Measurements from ENCODE around the gene TFDP1. TPM values are rescaled to one million over a fixed set of nuclear protein-coding genes. Genes with fewer than 3 reads are reported as not detected.

TFDP1 gene
- total RNA-seq, 2 donors from 2014 or later = 74.8 to 76.1 TPM

DNA sequence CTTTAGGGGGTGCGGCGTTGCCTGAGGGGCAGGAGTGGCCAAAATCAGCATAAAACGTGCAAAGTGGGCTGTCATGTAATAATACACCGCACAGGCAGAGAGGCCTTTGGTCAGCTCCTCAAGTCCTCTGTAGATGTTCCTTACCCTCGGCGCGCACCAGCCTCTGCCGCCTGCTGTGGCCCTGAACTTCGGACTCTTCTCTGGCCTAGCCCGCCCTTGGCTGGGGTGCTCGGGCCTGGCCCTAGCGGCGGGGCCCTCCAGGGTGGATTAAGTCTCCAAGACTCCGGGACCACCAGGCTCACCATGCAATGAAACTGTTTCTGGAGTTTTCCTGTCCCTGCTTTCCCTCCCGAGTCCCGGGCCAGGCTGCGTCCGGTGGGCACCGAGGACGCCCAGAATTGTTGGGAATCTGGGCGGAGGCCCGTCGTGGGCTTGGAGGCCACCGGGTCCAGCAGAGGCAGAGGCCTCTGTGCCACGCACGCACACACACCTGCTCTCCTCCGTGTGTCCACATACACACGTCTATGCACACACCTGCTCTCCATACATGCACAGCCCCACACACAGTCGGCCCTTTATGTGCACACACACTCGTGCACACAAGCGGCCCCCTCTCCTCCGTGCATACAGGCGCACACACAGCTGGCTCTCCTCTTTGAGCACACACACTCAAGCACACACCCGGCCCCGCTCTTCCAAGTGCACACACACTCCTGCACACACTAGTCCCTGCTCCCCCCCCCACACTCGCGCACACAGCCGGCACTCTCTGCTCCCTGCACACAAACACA is 1.5 kb upstream of the TFDP1 start:
- Histone ChIP-seq H3K4me1 (ENCODE audit: control insufficient read depth, insufficient read depth, low read length) (no peaks in the 10 kb centered on the region), H3K27ac (ENCODE audit: low read depth, low read length) (no peak overlapping the region), H3K9ac (ENCODE audit: extremely low read depth, low read length, poor library complexity, severe bottlenecking) (no peak overlapping the region), H3K27me3 (ENCODE audit: control insufficient read depth, insufficient read depth, low read length, poor library complexity, severe bottlenecking) (no peaks in the 10 kb centered on the region), H3K36me3 (ENCODE audit: control insufficient read depth, insufficient read depth, low read length) (peaks cover 19% of the 10 kb centered on the region), H3K9me3 (ENCODE audit: control insufficient read depth, low read length) (no peaks in the 10 kb centered on the region), H3K4me3 (ENCODE audit: low read length) (no peak overlapping the region)
- Mint-ChIP-seq H3K4me3 (peak overlapping the region; percentile 37), H3K27me3 (ENCODE audit: insufficient read depth) (no peaks in the 10 kb centered on the region), H3K4me1 (peaks cover 9% of the 10 kb centered on the region), H3K36me3 (ENCODE audit: low read depth) (peaks cover 16% of the 10 kb centered on the region), H3K27ac (no peak overlapping the region), H3K9me3 (no peaks in the 10 kb centered on the region)
- peak; percentile 46 for DNase-seq
- WGBS, 2 experiments (ENCODE audit: insufficient coverage in 1 of 2, insufficient read length in 1 of 2) = 94 to 96% methylated on average over 22 to 37 of the region's 38 CpGs
- TF ChIP-seq, protein P1, sequence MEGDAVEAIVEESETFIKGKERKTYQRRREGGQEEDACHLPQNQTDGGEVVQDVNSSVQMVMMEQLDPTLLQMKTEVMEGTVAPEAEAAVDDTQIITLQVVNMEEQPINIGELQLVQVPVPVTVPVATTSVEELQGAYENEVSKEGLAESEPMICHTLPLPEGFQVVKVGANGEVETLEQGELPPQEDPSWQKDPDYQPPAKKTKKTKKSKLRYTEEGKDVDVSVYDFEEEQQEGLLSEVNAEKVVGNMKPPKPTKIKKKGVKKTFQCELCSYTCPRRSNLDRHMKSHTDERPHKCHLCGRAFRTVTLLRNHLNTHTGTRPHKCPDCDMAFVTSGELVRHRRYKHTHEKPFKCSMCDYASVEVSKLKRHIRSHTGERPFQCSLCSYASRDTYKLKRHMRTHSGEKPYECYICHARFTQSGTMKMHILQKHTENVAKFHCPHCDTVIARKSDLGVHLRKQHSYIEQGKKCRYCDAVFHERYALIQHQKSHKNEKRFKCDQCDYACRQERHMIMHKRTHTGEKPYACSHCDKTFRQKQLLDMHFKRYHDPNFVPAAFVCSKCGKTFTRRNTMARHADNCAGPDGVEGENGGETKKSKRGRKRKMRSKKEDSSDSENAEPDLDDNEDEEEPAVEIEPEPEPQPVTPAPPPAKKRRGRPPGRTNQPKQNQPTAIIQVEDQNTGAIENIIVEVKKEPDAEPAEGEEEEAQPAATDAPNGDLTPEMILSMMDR (conservative IDR thresholded peaks at IDR 0.05) = no peak

DNA sequence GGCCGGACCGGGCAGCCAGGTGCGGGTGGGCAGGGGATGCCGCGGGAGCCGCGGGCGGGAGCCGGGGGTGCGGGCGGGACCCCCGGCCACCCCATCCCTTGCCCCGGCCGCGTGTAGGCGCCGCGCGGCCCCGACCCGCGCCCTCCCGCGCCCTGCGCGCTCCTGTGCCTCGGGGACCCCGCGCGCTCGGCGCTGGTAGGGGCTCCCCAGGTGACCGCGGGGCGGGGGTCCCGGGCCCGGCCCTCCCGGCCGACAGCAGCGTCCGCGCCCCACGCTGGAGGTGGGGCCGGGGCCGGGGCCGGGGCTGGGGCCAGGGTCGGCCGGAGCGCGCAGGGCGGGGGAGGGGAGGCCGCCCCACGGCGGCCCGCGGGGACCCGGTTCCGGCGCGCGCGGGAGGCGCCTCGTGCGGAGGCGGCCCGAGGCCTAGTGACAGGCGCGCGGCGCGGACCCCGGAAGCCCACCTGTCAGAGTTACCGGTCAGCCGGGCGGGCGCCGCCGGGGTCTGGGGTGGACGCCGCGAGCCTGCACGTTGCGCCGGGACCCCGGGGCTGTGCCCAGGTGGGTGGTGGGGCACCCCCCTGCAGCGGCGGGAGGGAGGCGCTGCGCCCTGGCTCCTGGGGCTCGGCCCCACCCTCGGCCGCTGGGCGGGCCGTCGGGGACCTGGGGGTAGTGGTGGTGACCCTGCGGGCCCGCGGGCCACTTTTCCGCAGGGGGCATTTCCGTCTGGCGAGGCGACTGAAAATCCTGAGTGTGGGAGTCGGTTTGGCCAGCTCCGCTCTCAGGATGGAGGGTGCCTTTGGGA is 518 bp downstream of the TFDP1 start:
- Histone ChIP-seq H3K27ac (ENCODE audit: low read depth, low read length) (no peak overlapping the region), H3K4me1 (ENCODE audit: control insufficient read depth, insufficient read depth, low read length) (no peaks in the 10 kb centered on the region), H3K27me3 (ENCODE audit: control insufficient read depth, insufficient read depth, low read length, poor library complexity, severe bottlenecking) (no peaks in the 10 kb centered on the region), H3K36me3 (ENCODE audit: control insufficient read depth, insufficient read depth, low read length) (peaks cover 39% of the 10 kb centered on the region), H3K9me3 (ENCODE audit: control insufficient read depth, low read length) (no peaks in the 10 kb centered on the region), H3K9ac (ENCODE audit: extremely low read depth, low read length, poor library complexity, severe bottlenecking) (peak overlapping the region; percentile 15), H3K4me3 (ENCODE audit: low read length) (peak overlapping the region; percentile 86)
- peak; percentile 56 for DNase-seq
- Mint-ChIP-seq H3K4me3 (peak overlapping the region; percentile 69), H3K27me3 (ENCODE audit: insufficient read depth) (no peaks in the 10 kb centered on the region), H3K27ac (peak overlapping the region; percentile 64), H3K36me3 (ENCODE audit: low read depth) (peaks cover 32% of the 10 kb centered on the region), H3K4me1 (peaks cover 9% of the 10 kb centered on the region), H3K9me3 (no peaks in the 10 kb centered on the region)
- 0 to 1% methylated on average over 30 to 105 of the region's 105 CpGs for WGBS, 2 experiments (ENCODE audit: insufficient coverage in 1 of 2, insufficient read length in 1 of 2)
- TF ChIP-seq, protein P1 (conservative IDR thresholded peaks at IDR 0.05) = no peak

DNA sequence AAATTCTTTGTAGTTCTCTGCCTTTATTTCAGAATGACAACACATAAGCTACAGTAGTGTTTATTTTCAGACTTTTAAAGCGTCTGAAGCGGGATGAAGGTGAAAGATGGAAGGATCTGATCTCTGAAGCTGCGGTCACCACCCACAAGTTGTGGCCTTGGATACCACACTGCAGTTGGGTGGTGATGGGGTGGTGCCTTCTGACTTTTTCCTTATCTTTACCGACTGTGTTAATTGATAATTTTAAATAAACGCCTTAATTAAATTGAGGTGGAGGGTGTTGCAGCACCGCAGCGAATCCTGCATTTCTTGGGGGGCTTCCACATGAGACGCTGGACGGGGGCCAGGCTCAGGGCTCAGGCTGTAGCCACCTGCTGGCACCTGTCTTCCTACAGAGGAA is 1.3 kb downstream of the TFDP1 start:
- H3K4me1 ChIP-seq (ENCODE audit: control insufficient read depth, insufficient read depth, low read length) = no peaks in the 10 kb centered on the region
- 90 to 94% methylated on average over 8 to 9 of the region's 9 CpGs for WGBS, 2 experiments (ENCODE audit: insufficient coverage in 1 of 2, insufficient read length in 1 of 2)
- H3K27me3 Mint-ChIP-seq (ENCODE audit: insufficient read depth) = no peaks in the 10 kb centered on the region
- TF ChIP-seq, protein P1 (conservative IDR thresholded peaks at IDR 0.05) = peak; percentile 39
- H3K4me3 Mint-ChIP-seq = peak overlapping the region; percentile 69
- no peaks in the 10 kb centered on the region for H3K27me3 ChIP-seq (ENCODE audit: control insufficient read depth, insufficient read depth, low read length, poor library complexity, severe bottlenecking)
- H3K4me3 ChIP-seq (ENCODE audit: low read length) = peak overlapping the region; percentile 86
- DNase-seq = peak; percentile 36
- H3K27ac ChIP-seq (ENCODE audit: low read depth, low read length) = no peak overlapping the region
- H3K36me3 ChIP-seq (ENCODE audit: control insufficient read depth, insufficient read depth, low read length) = peaks cover 42% of the 10 kb centered on the region
- peaks cover 36% of the 10 kb centered on the region for H3K36me3 Mint-ChIP-seq (ENCODE audit: low read depth)
- no peaks in the 10 kb centered on the region for H3K9me3 ChIP-seq (ENCODE audit: control insufficient read depth, low read length)
- H3K27ac Mint-ChIP-seq = no peak overlapping the region
- no peak overlapping the region for H3K9ac ChIP-seq (ENCODE audit: extremely low read depth, low read length, poor library complexity, severe bottlenecking)
- H3K9me3 Mint-ChIP-seq = no peaks in the 10 kb centered on the region
- peaks cover 9% of the 10 kb centered on the region for H3K4me1 Mint-ChIP-seq
